Astrocyte (in vitro differentiated cells and primary cell): Measurements from ENCODE around the gene BCL7C. TPM values are rescaled to one million over a fixed set of nuclear protein-coding genes. Genes with fewer than 3 reads are reported as not detected.

ENCODE experiments used
- DNase-seq: peaks from one replicate; pipeline ENCODE4 v3.0.0-alpha.2; 2010; ENCODE audit warnings: low read depth
- FAIRE-seq: peaks from 2 replicates; lab custom pipeline; 2011; peaks lifted over from hg19 to GRCh38; lab: Jason Lieb, UNC
- H2AFZ ChIP-seq: 2 replicates; pipeline ENCODE4 v1.6.0; 2012; ENCODE audit warnings: low read depth, low read length, inconsistent platforms
- H3K27ac ChIP-seq: 2 replicates; pipeline ENCODE4 v1.5.1; 2011; ENCODE audit warnings: low read depth, low read length, inconsistent platforms
- H3K27me3 ChIP-seq: 2 replicates; pipeline ENCODE4 v1.6.0; 2011; ENCODE audit warnings: low read length, inconsistent platforms; ENCODE audit not compliant: insufficient read depth
- H3K36me3 ChIP-seq: 2 replicates; pipeline ENCODE4 v1.5.1; 2011; ENCODE audit warnings: low read length, inconsistent platforms; ENCODE audit not compliant: insufficient read depth
- H3K4me1 ChIP-seq: 2 replicates; pipeline ENCODE4 v1.5.1; 2011; ENCODE audit warnings: low read length, inconsistent platforms; ENCODE audit not compliant: insufficient read depth
- H3K4me2 ChIP-seq: 2 replicates; pipeline ENCODE4 v1.6.0; 2012; ENCODE audit warnings: low read length, inconsistent platforms
- H3K4me3 ChIP-seq: 2 replicates; pipeline ENCODE4 v1.5.1; 2011; ENCODE audit warnings: low read depth, mild to moderate bottlenecking, low read length, inconsistent platforms; ENCODE audit not compliant: insufficient read depth
- H3K79me2 ChIP-seq: 2 replicates; pipeline ENCODE4 v1.6.0; 2012; ENCODE audit warnings: mild to moderate bottlenecking, low read length, inconsistent platforms; ENCODE audit not compliant: insufficient read depth
- H3K9ac ChIP-seq: 2 replicates; pipeline ENCODE4 v1.6.0; 2012; ENCODE audit warnings: mild to moderate bottlenecking, low read length, inconsistent platforms
- H3K9me3 ChIP-seq: 2 replicates; pipeline ENCODE4 v1.5.1; 2012; ENCODE audit warnings: low read depth, mild to moderate bottlenecking, low read length, inconsistent platforms; ENCODE audit not compliant: insufficient read depth
- H4K20me1 ChIP-seq: 2 replicates; pipeline ENCODE4 v1.6.0; 2012; ENCODE audit warnings: low read length, inconsistent platforms; ENCODE audit not compliant: insufficient read depth
- H3K27ac Mint-ChIP-seq: one replicate; pipeline ENCODE4 v1.8.0; 2021; ENCODE audit warnings: mild to moderate bottlenecking, mixed read lengths; ENCODE audit not compliant: unreplicated experiment
- H3K27me3 Mint-ChIP-seq: one replicate; pipeline ENCODE4 v1.8.0; 2021; ENCODE audit warnings: low read depth, mixed read lengths; ENCODE audit not compliant: unreplicated experiment
- H3K36me3 Mint-ChIP-seq: one replicate; pipeline ENCODE4 v1.8.0; 2021; ENCODE audit warnings: low read depth, mixed read lengths; ENCODE audit not compliant: unreplicated experiment
- H3K4me1 Mint-ChIP-seq: one replicate; pipeline ENCODE4 v1.8.0; 2021; ENCODE audit warnings: low read depth, mixed read lengths; ENCODE audit not compliant: unreplicated experiment
- H3K4me3 Mint-ChIP-seq: one replicate; pipeline ENCODE4 v1.8.0; 2021; ENCODE audit warnings: mild to moderate bottlenecking, moderate library complexity, mixed read lengths; ENCODE audit not compliant: unreplicated experiment
- H3K9me3 Mint-ChIP-seq: one replicate; pipeline ENCODE4 v1.8.0; 2021; ENCODE audit warnings: mild to moderate bottlenecking, mixed read lengths; ENCODE audit not compliant: unreplicated experiment
- CTCF ChIP-seq: IDR thresholded peaks from 2 replicates; pipeline ENCODE4 v1.5.1; 2011; ENCODE audit warnings: low read depth, mild to moderate bottlenecking, inconsistent platforms, low read length, moderate library complexity; ENCODE audit not compliant: insufficient read depth
- EZH2 ChIP-seq: IDR thresholded peaks from 2 replicates; pipeline ENCODE4 v1.6.1; 2012; ENCODE audit warnings: mild to moderate bottlenecking, low read length, inconsistent platforms; ENCODE audit not compliant: insufficient read depth
- total RNA-seq: library from RNA; stranded (reverse); gene quantifications from 2 replicates; pipeline ENCODE4 v1.2.1, GENCODE V29; 2021

BCL7C gene
- total RNA-seq, 1 donor from 2014 or later, result 40.7 TPM

GRCh38 chr16:30839523-30840227 is 54.2 kb downstream of the BCL7C start:
- peaks cover 2% of the 10 kb centered on the region for H3K9me3 Mint-ChIP-seq
- H3K36me3 Mint-ChIP-seq, result peaks cover 8% of the 10 kb centered on the region

DNA sequence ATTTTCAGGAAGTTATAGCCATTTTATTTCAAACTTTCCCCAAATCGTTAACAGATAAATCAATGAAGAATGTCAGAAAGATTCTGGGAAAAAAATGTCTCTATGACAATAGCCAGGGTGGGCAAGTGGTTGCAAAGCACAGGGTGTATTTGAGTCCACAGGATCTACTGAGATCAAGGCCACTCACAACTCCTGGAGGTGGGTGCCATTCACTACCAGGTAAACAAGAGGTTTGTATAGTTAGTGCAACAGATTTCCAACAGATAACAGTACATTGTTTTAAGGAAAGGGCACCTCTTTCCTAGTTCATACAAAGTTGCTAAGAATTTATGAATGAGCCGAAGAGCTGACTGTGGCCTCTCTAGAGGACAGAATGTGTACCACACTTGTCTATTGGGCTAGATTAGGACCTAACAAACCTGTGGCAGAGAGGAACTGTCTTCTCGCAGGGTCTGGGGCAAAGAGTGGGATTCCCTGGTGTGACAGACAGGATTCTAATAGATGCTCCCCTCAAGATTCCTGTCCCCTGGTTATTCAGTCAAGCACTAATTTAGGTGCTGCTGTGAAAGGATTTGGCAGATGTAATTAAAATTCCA is 54.9 kb downstream of the BCL7C start:
- Histone ChIP-seq H3K9ac (no peak overlapping the region), H3K4me3 (no peak overlapping the region), H3K27ac (no peak overlapping the region), H4K20me1 (no peaks in the 10 kb centered on the region), H3K27me3 (no peaks in the 10 kb centered on the region), H2AFZ (no peak overlapping the region), H3K4me2 (no peak overlapping the region), H3K9me3 (no peaks in the 10 kb centered on the region), H3K4me1 (no peaks in the 10 kb centered on the region), H3K79me2 (no peaks in the 10 kb centered on the region), H3K36me3 (no peaks in the 10 kb centered on the region)
- no peak overlapping the region for H3K4me3 Mint-ChIP-seq
- peaks cover 1% of the 10 kb centered on the region for H3K4me1 Mint-ChIP-seq
- TF ChIP-seq EZH2, result no peak
- TF ChIP-seq CTCF, result peak; percentile 5
- H3K27me3 Mint-ChIP-seq, result peaks cover 4% of the 10 kb centered on the region
- peaks cover 8% of the 10 kb centered on the region for H3K36me3 Mint-ChIP-seq
- no peak for FAIRE-seq
- DNase-seq, result no peak
- no peak overlapping the region for H3K27ac Mint-ChIP-seq
- H3K9me3 Mint-ChIP-seq, result peaks cover 2% of the 10 kb centered on the region

More at GRCh38 chr16:30839523-30840227, 54.2 kb downstream of the BCL7C start:
- TF ChIP-seq CTCF (no peak), EZH2 (no peak)
- H3K4me2 ChIP-seq, result no peak overlapping the region
- no peak overlapping the region for H3K9ac ChIP-seq
- H3K36me3 ChIP-seq, result no peaks in the 10 kb centered on the region
- no peak overlapping the region for H3K4me3 ChIP-seq
- no peak overlapping the region for H2AFZ ChIP-seq
- H3K79me2 ChIP-seq, result no peaks in the 10 kb centered on the region
- H3K27me3 Mint-ChIP-seq, result peaks cover 4% of the 10 kb centered on the region
- peaks cover 5% of the 10 kb centered on the region for H3K4me1 Mint-ChIP-seq
- DNase-seq (no peak), FAIRE-seq (no peak)
- no peaks in the 10 kb centered on the region for H3K4me1 ChIP-seq
- no peak overlapping the region for H3K27ac ChIP-seq
- H3K27me3 ChIP-seq, result no peaks in the 10 kb centered on the region
- H3K9me3 ChIP-seq, result no peaks in the 10 kb centered on the region
- no peaks in the 10 kb centered on the region for H4K20me1 ChIP-seq
- H3K27ac Mint-ChIP-seq, result no peak overlapping the region
- no peak overlapping the region for H3K4me3 Mint-ChIP-seq

DNA sequence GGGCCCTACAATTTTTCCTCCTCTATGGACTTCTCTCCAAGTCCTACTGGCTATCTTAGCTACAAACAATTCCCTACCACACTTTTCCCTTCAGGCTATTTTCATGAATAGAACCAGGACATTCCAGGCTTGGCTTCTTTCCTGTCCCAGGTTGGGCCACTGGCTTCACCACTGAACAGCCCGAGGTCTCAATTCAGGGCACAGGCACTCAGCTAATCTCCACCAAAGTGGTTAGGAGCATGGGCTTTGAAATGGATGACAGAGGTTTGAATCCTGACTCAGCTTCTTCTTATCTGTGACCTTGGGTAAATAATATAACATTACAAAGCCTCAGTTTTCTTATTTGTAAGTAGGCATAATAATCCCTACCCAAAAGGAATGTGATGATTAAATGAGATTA is 56.0 kb downstream of the BCL7C start:
- no peaks in the 10 kb centered on the region for H3K36me3 ChIP-seq
- no peaks in the 10 kb centered on the region for H3K4me1 Mint-ChIP-seq
- no peak overlapping the region for H3K27ac ChIP-seq
- peaks cover 13% of the 10 kb centered on the region for H3K36me3 Mint-ChIP-seq
- TF ChIP-seq EZH2 (no peak), CTCF (no peak)
- no peaks in the 10 kb centered on the region for H3K9me3 ChIP-seq
- H2AFZ ChIP-seq, result no peak overlapping the region
- peaks cover 4% of the 10 kb centered on the region for H3K27me3 Mint-ChIP-seq
- no peak overlapping the region for H3K4me3 ChIP-seq
- no peak for FAIRE-seq
- no peaks in the 10 kb centered on the region for H4K20me1 ChIP-seq
- H3K79me2 ChIP-seq, result no peaks in the 10 kb centered on the region
- H3K27ac Mint-ChIP-seq, result no peak overlapping the region
- H3K4me2 ChIP-seq, result no peak overlapping the region
- H3K9me3 Mint-ChIP-seq, result peaks cover 7% of the 10 kb centered on the region
- no peaks in the 10 kb centered on the region for H3K4me1 ChIP-seq
- no peaks in the 10 kb centered on the region for H3K27me3 ChIP-seq
- H3K9ac ChIP-seq, result no peak overlapping the region
- no peak overlapping the region for H3K4me3 Mint-ChIP-seq
- DNase-seq, result no peak
